ENCODE data around the gene TBC1D2.
"Not testable (repeated sequence)": the region's sequence is repeated elsewhere in the genome, so short reads cannot be mapped to it uniquely, and the experiment has no call there.

The TBC1D2 gene, protein sequence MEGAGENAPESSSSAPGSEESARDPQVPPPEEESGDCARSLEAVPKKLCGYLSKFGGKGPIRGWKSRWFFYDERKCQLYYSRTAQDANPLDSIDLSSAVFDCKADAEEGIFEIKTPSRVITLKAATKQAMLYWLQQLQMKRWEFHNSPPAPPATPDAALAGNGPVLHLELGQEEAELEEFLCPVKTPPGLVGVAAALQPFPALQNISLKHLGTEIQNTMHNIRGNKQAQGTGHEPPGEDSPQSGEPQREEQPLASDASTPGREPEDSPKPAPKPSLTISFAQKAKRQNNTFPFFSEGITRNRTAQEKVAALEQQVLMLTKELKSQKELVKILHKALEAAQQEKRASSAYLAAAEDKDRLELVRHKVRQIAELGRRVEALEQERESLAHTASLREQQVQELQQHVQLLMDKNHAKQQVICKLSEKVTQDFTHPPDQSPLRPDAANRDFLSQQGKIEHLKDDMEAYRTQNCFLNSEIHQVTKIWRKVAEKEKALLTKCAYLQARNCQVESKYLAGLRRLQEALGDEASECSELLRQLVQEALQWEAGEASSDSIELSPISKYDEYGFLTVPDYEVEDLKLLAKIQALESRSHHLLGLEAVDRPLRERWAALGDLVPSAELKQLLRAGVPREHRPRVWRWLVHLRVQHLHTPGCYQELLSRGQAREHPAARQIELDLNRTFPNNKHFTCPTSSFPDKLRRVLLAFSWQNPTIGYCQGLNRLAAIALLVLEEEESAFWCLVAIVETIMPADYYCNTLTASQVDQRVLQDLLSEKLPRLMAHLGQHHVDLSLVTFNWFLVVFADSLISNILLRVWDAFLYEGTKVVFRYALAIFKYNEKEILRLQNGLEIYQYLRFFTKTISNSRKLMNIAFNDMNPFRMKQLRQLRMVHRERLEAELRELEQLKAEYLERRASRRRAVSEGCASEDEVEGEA

DNA sequence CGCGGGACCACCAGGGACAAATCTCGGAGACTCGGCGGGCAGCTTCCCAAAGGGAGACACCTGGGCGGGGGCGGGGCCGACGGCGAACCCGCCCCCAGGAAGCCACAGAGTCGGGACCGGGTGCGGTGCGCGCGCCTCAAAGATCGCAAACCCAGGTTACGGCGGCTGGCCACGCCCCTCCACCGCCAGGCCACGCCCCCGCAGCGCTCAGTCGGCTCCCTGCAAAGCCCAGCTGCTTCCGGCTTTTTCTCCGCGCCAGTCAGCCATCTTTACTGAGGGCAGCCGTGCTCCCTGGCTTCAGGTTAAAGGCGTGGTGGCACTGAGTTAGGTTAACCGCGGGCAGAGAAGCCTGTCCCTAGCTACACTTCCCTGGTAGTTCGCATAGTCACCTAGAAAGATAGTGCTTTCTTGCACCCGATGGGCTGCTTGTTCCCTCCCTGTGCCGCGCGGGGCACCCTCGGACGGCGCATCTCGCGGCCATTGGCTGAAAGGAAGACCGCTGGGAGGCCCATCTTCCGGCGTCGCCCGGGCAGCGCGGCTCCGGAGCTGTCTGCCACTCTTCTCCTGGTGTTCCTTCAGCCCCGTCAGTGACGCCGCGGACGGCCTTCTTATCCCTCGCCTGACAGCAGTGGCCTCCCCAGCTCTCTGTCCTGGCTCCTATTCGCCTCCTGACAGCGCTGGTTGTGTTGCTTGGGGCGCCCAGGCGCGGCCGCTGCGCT is at the start of gene TBC1D2:
Gene TBC1D2 (minus strand): TSS at position 72 of the 719 bp plus-strand sequence. CDS start 108 bp downstream, outside the sequence.
- peak; percentile 98 for DNase-seq

DNA sequence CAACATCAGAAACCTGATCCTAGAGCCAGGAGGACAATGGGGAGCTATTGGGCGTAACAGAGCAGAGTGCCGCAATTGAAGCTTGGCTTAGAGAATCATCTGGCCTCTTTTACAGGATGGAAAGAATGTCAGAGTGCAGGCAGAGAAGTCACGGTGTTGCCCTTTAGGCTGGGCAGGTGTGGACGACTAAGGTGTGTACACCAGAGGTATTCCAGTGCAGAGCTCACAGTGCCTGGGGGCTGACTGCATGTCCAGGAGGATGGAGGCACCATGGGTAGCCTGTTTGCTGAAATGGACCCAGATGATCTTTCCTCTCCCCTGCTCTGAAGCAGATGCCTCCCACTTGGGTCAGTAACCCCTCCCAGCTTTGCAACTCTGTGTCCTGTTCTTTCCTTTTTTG is 48.9 kb upstream of the TBC1D2 start:
- DNase-seq = no peak

DNA sequence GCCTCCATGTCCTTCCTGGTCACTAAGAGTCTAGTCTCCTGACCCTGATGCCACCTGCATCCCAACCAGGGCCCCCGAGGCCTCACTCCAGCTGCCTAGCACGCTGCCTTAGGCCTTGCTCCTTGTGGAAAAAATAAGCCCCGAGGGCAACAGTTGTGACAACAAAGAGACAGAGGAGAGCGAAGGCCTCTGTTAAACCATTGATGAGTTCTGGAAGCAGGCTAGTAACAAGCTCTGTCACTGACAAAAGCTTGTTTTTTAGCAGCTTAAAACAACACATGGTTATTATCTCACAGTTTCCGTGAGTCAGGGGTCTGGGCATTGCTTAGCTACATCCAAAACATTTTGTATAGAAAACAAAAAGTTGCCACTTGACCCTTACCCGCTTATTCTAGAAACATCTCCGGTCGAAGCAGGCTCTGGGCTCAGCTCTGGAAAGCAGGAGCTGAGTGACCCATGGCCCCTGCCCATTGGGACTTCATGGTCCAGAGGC is 48.2 kb upstream of the TBC1D2 start:
- DNase-seq = no peak

DNA sequence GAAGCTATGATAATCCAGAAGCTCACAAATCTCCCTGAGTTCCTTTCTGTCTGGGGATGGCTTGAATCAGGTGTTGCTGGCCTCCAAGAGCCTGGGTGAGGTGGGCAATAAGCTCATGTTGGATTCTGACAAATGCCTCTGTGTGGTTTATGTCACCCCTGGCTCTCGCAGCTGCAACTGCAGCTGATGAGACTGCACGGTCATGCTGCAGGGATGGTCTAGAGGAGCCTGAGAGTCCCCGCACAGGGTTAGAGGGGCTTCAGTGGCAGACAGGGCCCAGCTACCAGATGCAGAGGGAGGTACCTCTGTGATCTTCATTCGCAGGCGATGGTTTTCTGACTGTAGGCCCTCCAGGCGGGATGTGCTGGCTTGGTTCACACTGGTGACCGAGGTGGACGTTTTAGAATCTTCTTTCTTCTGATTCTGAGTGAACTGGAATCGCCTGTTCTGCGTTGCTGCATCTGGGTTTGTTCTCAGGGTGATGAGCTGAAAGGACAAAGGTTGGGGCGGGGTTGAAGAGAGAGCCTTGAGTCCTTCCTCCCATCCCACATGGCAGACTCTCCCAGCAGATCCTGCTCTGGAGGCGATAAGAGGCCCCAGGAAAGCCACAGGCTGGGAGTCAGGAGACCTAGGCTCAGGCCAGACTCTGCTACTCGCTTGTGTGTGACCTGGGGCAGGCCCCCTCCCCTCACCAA is 47.6 kb upstream of the TBC1D2 start:
- DNase-seq = no peak

DNA sequence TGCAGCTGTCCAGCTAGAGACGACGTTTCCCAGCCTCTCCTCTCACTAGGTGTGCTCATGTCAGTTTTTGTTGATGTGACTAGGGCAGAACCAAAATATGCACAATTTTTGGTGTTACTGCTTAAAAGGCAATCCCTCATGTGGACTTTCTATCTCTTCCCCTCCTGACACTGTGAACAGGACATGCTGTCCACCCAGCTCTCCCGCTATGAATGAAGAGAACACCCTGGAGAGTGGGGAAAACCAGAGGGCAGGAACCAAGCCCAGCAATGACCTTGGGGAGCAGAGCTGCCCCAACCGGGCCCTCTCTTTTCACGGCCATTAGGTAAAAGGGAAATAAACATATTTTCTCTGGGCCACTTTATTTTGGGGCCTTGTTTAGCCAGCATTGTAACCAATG is 46.7 kb upstream of the TBC1D2 start:
- no peak for DNase-seq

DNA sequence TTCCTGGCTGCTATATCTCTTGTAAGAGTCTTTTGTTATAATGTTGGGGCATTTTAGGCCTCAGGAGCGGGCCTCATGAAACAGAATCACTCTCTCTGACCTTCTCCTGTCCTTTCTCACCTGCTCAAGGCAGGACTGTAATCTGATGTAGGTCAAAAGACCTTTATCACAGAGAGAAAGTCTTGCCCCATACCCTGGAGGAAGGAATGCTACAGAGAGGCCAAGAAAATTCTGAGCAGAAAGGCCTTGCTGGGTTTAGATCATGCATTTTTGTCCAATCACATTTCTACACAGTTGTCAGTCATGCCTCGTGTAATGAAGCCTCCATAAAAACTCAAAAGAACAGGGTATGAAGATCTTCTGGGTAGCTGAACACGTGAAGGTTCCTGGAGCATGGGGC is 45.2 kb upstream of the TBC1D2 start:
- DNase-seq = no peak

DNA sequence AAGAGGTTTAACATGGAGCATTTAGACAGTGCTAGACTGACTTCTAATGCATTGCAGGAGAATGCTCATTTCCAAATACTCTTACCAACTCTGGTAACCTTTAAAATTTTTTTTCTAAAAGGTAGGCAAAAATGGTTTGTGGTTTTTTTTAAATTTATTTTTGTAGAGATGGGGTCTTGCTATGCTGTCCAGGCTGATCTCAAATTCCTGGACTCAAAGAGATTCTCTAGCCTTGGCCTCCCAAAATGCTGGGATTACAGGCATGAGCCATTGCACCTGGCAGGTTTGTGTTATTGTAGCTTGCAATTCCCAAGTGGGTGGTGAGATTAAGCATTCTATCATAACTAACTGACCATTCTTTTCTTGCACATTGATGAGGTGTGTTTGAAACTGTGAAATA is 43.0 kb upstream of the TBC1D2 start:
- no peak for DNase-seq

DNA sequence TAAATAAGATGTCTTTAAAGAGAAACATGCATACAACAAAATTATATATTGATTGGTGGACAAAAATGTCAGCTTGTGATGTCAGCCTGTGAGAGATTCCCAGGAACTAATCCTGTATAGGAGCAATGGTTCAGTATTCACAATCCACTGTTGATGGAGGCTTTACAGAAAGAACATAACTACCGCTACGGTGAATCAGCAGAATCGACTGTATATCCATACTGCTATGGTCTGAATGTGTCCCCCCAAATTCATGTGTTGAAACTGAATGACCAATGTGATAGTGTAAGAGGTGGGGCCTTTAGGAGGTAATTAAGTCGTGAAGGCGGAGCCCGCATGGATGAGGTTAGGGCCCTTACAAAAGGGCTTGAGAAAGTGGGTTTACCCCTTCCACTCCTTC is 40.4 kb upstream of the TBC1D2 start:
- DNase-seq = no peak

DNA sequence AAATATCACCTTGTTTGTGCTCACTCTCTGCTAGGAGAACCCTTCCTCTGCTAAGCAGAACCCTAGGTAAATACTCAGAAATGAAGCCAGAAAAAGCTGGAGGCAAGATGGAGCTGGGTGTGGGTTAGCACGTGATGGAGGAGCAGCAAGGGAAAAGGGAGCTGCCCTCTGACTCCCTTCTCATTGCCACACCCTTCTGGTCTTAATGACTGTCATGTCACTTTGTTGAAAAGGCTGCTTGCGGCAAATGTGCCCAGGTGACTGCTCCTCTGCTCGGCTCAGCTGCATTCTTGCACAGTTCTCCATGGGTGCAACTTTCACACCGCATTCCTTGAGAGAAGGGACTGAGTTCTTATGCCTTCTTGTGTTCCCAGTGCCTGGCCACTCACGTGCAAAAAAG is 36.4 kb upstream of the TBC1D2 start:
- DNase-seq = no peak

DNA sequence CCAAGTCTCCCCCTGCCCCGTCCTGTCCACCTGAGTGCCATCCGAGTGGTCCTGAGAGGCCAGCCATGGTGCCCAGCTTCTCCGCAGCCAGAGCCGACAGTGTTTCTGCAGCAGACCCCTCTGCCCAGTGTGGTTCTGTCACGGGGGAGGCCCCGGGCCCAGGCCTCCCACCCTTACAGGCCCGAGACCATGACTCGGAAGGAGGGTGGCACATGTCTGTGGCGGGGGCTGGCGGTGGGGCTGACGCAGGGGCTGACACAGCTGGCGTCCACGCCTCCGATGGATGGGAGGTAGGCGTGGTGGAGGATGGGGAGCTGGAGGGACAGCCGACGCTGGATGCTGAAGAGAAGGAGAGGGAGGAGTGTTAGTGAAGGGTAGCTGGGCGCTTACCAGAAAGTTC is 35.0 kb upstream of the TBC1D2 start:
- DNase-seq = no peak

DNA sequence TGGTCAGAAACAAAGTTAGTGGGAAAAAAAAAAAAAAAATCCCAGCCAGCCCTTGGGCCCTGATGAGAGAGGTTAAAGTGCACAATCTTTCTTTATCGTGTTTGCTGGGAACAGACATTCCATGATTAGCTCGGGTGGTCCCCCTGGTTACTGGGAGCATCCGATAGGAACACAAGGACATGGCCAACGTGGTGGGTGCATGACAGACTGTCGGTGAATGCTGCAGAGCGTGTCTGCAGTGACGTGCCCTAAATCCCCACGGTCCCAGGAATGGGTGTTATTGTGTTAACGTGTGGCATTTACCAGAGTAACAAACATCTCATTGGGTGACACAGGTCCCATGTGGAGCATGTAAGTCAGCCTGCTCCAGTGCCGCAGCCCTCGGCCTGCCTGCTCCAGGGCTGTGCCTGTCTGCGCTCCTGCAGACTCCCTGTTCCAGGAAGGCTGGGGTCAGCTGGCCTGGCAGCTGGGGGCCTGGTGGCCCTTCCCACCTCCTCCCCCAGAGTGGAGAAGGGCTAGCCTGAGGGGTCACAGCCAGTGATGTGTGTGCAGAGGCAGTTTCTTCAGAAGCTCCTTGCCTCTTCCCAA is 34.3 kb upstream of the TBC1D2 start:
- no peak for DNase-seq

DNA sequence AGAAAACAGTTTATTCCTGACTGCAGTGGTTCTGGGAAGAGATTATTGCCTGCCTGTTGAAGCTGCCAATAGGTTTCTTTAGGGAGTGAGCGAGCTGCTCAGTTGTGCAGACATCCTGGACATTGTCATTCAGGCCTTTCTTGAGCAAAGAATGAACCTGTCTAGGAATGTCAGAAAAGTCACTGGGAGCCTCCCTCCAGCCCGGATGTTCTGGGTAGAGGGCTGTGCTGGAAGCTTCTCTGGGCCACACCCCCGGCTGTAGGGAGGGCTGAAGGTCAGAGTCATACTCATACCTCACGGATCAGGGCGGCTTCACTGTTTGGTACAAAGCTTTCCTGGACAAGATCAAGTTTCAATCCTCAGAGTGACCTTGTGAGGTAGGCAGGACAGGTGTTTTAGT is 33.4 kb upstream of the TBC1D2 start:
- DNase-seq = no peak

DNA sequence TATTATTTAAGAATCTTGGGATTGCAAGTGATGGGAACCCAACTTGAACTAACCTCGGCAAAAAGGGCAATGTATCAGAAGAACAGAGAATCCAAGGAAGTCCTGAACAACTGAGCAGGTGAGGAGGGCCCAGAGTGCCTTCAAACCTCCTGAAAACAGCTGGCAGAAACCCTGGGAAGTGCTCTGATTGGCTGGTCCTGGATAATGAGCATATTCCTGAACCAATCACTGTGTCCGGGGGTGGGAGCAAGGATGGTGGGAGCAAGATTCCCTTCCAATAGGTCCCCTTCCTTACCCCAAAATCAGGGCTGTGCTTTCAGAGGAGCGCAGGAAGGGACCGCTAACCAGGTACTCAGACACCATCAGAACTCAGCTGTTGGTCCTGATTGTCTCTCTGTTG is 31.9 kb upstream of the TBC1D2 start:
- no peak for DNase-seq

DNA sequence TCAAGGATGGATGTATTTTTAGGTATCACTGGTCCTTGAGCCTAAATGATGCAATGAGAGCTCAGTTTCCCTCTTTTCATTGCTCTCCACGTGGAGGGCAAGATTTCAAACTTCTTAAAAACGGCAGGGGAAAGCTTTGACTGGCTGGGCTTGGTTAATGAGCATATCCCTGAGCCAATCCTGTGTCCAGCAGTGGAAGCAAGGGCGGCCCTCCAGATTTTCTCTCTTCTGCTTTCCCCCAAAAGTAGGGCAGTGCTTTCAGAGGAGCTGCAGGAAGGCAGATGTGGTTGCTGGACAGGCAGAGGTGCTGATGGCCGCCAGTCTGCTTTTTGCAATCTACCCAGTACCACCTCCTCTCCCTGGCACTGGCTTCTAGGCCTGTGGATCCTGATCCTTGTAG is 30.0 kb upstream of the TBC1D2 start:
- DNase-seq = no peak

DNA sequence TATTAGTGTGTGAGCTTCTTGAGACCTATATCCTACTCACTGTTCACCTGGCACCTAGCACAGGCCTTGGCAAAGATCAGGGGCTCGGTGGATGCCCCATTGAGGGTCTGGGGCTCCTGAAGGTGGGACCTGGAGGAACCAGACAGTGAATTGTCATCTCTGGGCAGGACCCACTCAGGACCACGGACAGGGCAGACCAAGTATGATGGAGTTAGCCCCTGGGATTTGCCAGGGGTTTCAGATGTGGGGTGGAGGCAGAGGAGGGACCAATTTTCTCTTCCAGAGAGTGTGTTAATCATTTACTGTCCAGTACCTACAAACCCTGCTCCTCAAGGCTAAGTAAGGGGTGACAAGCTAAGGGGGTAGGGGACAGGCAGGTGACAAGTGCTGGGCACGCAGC is 29.3 kb upstream of the TBC1D2 start:
- DNase-seq = no peak

DNA sequence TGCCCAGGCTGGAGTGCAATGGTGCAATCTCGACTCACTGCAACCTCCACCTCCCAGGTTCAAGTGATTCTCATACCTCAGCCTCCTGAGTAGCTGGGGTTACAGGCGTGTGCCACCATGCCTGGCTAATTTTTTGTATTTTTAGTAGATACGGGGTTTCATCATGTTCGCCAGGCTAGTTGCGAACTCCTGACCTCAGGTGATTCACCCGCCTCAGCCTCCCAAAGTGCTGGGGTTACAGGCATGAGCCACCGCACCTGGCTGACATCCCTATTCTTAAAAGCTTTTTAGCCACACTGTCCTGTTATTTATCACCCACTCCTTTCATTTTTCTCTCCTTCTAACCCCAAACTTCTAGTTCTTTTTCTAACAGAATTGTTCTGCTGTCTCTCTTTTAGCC is 27.7 kb upstream of the TBC1D2 start:
- not testable (repeated sequence) for DNase-seq

DNA sequence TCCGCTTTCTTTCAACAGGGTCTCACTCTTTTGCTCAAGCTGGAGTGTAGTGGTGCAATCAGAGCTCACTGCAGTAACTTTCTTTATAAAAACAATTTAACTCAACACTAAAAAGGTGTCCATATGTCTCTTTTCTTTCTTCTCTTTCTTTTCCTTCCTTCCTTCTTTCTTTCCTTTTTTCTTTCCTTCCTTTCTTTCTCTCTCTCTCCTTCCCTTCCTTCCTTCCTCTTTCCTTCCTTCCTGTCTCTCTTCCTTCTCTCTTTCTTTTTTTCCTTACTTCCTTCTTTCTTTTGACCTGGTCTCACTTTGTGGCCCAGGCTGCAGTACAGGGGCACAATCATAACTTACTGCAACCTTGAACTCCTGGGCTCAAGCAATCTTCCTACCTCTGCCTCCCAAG is 25.8 kb upstream of the TBC1D2 start:
- no peak for DNase-seq

DNA sequence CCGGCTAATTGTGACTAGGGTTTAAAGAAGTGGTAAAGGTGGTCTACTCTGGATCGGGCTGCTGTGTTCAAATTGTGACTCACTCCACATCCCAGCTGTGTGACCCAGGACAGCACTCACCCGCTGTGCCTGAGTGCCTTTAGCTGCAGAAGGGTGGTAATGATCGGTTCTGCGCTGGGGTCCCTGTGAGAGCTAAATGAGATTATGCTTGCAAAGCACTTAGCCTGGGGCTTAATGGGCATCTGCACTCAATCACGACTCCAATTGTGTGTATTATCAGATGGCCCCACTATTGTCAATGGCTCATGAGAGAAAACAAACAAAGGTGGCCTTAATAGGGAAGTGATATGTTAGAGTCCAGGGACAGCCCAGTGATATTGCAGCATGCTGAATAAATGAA is 25.1 kb upstream of the TBC1D2 start:
- no peak for DNase-seq

DNA sequence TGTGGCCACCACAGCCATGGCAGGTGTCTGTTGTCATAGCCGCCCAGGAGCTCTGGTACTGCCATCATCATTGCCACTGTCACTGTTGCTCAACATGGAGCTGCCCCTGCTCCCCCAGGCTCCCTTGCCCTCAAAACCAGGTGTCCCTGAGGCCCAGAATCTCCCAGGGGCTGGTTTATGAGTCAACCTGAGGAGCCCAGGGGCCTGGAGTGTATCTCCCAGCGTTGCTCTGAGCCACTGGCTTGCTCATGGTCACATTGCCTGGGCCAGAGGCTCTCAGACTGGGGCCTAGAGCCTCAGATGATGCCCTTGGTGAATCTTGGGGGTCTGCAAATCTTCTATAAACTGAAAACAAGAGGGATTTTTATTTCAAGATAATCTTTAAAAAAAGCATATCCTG is 24.7 kb upstream of the TBC1D2 start:
- no peak for DNase-seq

DNA sequence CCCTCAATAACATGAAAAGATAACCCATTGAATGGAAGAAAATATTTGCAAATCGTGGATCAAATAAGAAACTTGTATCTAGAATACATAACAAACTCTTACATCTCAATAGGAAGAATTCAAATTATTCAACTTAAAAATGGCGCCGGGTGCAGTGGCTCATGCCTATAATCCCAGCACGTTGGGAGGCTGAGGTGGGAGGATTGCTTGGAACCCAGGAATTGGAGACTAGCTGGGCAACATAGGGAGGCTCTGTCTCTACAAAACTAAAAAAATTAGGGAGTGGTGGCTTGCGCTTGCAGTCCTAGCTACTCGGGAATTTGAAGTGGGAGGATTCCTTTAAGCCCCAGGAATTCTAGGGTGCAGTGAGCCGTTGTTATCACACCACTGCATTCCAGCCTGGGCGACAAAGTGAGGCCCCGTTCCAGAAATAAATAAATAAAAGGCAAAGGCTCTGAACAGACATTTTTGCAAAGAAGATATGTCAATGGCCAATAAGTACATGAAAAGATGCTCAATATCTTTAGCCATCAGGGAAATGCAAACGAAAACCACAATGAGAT is 21.5 kb upstream of the TBC1D2 start:
- DNase-seq = no peak

DNA sequence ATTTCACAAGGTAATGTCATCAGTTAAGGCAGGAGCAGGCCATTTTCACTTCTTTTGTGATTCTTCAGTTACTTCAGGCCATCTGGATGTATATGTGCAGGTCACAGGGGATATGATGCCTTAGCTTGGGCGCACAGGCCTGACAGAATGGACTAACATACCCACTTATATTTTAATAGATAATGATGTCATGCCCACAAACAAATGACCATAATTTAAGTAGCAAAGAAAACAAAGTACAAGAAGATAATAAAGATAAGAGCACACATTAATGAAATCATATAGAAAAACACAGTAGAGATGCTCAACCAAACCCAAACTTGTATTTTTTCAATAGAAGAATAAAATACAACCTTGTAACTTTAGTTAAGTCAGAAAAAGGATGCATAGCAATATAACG is 19.7 kb upstream of the TBC1D2 start:
- DNase-seq = no peak

DNA sequence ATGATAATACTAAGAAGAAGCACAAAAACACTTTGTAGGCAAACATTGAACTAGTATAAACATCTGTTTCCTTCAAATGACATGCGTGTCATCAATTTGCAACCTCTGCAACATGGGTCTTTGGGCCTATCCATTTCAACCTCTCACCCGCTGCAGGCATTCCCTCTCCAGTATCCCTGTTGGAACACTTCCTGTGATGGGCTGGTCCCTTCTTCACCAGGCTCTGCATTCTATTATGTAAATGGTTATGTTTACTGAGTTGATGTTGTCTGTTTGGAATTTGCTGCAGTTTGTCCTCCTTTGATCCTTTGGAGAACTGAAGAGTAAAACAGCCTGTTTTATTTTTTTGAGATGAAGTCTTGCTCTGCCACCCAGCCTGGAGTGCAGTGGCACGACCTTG is 16.6 kb upstream of the TBC1D2 start:
- DNase-seq = no peak
